DOHH2 (cell line): ENCODE results near the gene SLC9A8.

ENCODE experiments used
- EZH2phosphoT487 ChIP-seq: fragments of 200-600 bp; sonication (generic); IDR thresholded peaks from 2 replicates; pipeline ENCODE4 v1.6.1; 2017; ENCODE audit warnings: borderline replicate concordance, mild to moderate bottlenecking, antibody characterized with exemption, low read length, moderate library complexity, mixed read lengths
- TF ChIP-seq, protein P1 (sequence below): fragments of 200-600 bp; sonication (generic); IDR thresholded peaks from one replicate; pipeline ENCODE4 v1.5.1; 2014; ENCODE audit warnings: antibody characterized with exemption, mild to moderate bottlenecking, low read depth, low read length; ENCODE audit not compliant: poor library complexity, severe bottlenecking

DNA sequence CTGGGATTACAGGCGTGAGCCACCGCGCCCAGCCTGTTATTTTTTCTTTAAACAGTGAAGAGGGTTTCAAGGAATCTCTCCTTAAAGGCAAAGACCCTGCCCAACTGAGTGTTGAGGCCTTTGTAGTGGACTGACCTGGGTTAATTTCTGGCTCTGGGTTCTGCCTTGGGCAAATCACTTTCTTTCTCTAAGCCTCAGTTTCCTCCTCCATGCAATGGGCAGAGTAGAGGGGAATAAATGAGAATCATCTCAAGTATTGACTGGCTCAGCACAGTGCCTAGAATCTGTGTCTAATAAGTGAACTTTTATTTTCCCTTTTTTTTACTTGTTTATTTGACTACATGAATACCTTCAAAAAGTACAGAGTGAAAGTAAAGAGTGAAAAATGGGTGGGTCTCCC, 31.0 kb upstream of the SLC9A8 start:
- TF ChIP-seq, protein P1, sequence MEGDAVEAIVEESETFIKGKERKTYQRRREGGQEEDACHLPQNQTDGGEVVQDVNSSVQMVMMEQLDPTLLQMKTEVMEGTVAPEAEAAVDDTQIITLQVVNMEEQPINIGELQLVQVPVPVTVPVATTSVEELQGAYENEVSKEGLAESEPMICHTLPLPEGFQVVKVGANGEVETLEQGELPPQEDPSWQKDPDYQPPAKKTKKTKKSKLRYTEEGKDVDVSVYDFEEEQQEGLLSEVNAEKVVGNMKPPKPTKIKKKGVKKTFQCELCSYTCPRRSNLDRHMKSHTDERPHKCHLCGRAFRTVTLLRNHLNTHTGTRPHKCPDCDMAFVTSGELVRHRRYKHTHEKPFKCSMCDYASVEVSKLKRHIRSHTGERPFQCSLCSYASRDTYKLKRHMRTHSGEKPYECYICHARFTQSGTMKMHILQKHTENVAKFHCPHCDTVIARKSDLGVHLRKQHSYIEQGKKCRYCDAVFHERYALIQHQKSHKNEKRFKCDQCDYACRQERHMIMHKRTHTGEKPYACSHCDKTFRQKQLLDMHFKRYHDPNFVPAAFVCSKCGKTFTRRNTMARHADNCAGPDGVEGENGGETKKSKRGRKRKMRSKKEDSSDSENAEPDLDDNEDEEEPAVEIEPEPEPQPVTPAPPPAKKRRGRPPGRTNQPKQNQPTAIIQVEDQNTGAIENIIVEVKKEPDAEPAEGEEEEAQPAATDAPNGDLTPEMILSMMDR, result no peak
- no peak for TF ChIP-seq EZH2phosphoT487
